HTR-8/SVneo (cell line): ENCODE results near the gene PBX4.
A peak's percentile ranks its signal among the peaks of the same experiment; 100 is the strongest.
"Not testable (repeated sequence)": the region's sequence is repeated elsewhere in the genome, so short reads cannot be mapped to it uniquely, and the experiment has no call there.

Source experiments
- DNase-seq: peaks from one replicate; pipeline ENCODE4 v3.0.0; 2011; ENCODE audit warnings: low spot score, mixed read lengths; ENCODE audit not compliant: insufficient read length
- FAIRE-seq: peaks from 2 replicates; lab custom pipeline; 2011; peaks lifted over from hg19 to GRCh38; lab: Jason Lieb, UNC

Gene PBX4

GRCh38 chr19:19618219-19619051 lies at the start of gene PBX4:
Gene PBX4 (minus strand): TSS chr19:19618687. CDS start chr19:19618629, 58 bp downstream.
- DNase-seq (peak; percentile 98), FAIRE-seq (peak; percentile 99)

- not testable (repeated sequence) for FAIRE-seq, DNase-seq
Measured at GRCh38 chr19:19665420-19665948, 47.0 kb upstream of the PBX4 start.

- peak; percentile 90 for DNase-seq
- peak; percentile 94 for FAIRE-seq
Measured at GRCh38 chr19:19663256-19664120, 45.0 kb upstream of the PBX4 start, which contains the start of gene ATP13A1. Gene ATP13A1 (minus strand): TSS chr19:19663676. CDS start chr19:19663666, 10 bp downstream.

GRCh38 chr19:19662871-19663255 lies 44.4 kb upstream of the PBX4 start:
- DNase-seq, result no peak
- no peak for FAIRE-seq

GRCh38 chr19:19662344-19662743 lies 43.9 kb upstream of the PBX4 start:
- FAIRE-seq (no peak), DNase-seq (no peak)

GRCh38 chr19:19661675-19662251 lies 43.3 kb upstream of the PBX4 start:
- DNase-seq, result no peak
- no peak for FAIRE-seq

- no peak for DNase-seq
- FAIRE-seq, result no peak
Measured at GRCh38 chr19:19661141-19661674, 42.7 kb upstream of the PBX4 start.

GRCh38 chr19:19659646-19660245 lies 41.3 kb upstream of the PBX4 start:
- DNase-seq (no peak), FAIRE-seq (no peak)

GRCh38 chr19:19657397-19657783 lies 38.9 kb upstream of the PBX4 start:
- FAIRE-seq (no peak), DNase-seq (no peak)

GRCh38 chr19:19656451-19657396 lies 38.2 kb upstream of the PBX4 start:
- DNase-seq, result no peak
- peak; percentile 52 for FAIRE-seq

- DNase-seq, result no peak
- no peak for FAIRE-seq
Measured at GRCh38 chr19:19655641-19656343, 37.3 kb upstream of the PBX4 start.

- DNase-seq (no peak), FAIRE-seq (no peak)
Measured at GRCh38 chr19:19655051-19655594, 36.6 kb upstream of the PBX4 start.

GRCh38 chr19:19654441-19654840 lies 36.0 kb upstream of the PBX4 start:
- DNase-seq, result no peak
- FAIRE-seq, result no peak

GRCh38 chr19:19653597-19654147 lies 35.2 kb upstream of the PBX4 start:
- no peak for DNase-seq

GRCh38 chr19:19652482-19653295 lies 34.2 kb upstream of the PBX4 start:
- DNase-seq (no peak), FAIRE-seq (no peak)

More at GRCh38 chr19:19653597-19654147, 35.2 kb upstream of the PBX4 start:
- no peak for FAIRE-seq

- DNase-seq, result no peak
- no peak for FAIRE-seq
Measured at GRCh38 chr19:19651076-19651475, 32.6 kb upstream of the PBX4 start.

GRCh38 chr19:19650331-19650730 lies 31.8 kb upstream of the PBX4 start:
- FAIRE-seq (no peak), DNase-seq (no peak)
